Neural cell (in vitro differentiated cells): ENCODE data around the gene NOL8.

Experiments
- CTCF ChIP-seq: fragments of 450-650 bp; IDR thresholded peaks from 2 replicates; pipeline ENCODE4 v1.5.1; 2014; ENCODE audit warnings: antibody characterized with exemption, mild to moderate bottlenecking, moderate library complexity; ENCODE audit not compliant: poor library complexity, severe bottlenecking
- EZH2 ChIP-seq: fragments of 200-600, 300-800 bp; shearing (Covaris generic), sonication (generic); IDR thresholded peaks from 2 replicates; pipeline ENCODE4 v1.6.1; 2014; ENCODE audit warnings: antibody characterized with exemption, low read length, borderline replicate concordance, mild to moderate bottlenecking; ENCODE audit not compliant: insufficient read depth, poor library complexity, severe bottlenecking
- MXI1 ChIP-seq: fragments of 450-650 bp; conservative IDR thresholded peaks from 2 replicates; pipeline ENCODE4 v1.6.1; 2014; ENCODE audit warnings: antibody characterized with exemption, mild to moderate bottlenecking; ENCODE audit not compliant: poor library complexity, severe bottlenecking
- POLR2AphosphoS5 ChIP-seq: IDR thresholded peaks from 2 replicates; pipeline ENCODE4 v1.6.1; 2012

DNA sequence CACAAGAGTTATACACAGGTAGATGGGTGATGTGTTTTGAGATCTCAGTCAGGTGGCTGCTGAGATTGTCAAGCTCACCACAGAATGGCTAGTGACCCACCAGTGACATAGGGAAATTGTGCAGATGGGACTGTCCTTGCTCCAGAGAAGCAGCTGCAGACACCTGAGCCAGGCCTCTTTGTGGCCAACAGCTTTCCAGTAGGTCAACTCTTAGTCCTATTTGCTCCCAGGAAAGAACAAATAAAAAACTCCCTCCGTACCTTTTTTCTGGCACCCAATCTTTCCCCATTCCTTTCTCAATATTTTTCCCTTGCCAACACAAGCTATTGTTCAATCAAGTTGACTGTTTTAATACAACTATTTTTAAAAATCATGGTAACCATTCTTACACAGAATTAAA, 45.8 kb downstream of the NOL8 start:
- TF ChIP-seq EZH2 (no peak), MXI1 (no peak), CTCF (no peak), POLR2AphosphoS5 (no peak)
